H1 (cell line): ENCODE data around the gene GRIK2.

Experiments
- ATF2 ChIP-seq: IDR thresholded peaks from 2 replicates; pipeline ENCODE4 v1.6.1; 2012; ENCODE audit warnings: low read length, inconsistent platforms
- CEBPB ChIP-seq: IDR thresholded peaks from 2 replicates; pipeline ENCODE4 v1.6.1; 2012; ENCODE audit warnings: low read depth, low read length
- CHD2 ChIP-seq: IDR thresholded peaks from 2 replicates; pipeline ENCODE4 v1.6.1; 2012; ENCODE audit warnings: low read length, improper control_type of control experiment
- CHD7 ChIP-seq: fragments of 300-600 bp; sonication (generic); IDR thresholded peaks from 2 replicates; pipeline ENCODE4 v1.7.1; 2012; ENCODE audit warnings: low read length, moderate library complexity, mild to moderate bottlenecking, inconsistent platforms; ENCODE audit not compliant: insufficient replicate concordance
- CTCF ChIP-seq, 3 experiments: IDR thresholded peaks; 1 replicate in 2 of 3; 2 replicates in 1 of 3; pipeline versions ENCODE4 v1.5.1 to v1.6.1; 2011; ENCODE audit warnings: low read length in 3 of 3, mild to moderate bottlenecking in 3 of 3, inconsistent platforms in 2 of 3, low read depth in 1 of 3, moderate library complexity in 1 of 3; ENCODE audit not compliant: insufficient read depth in 1 of 3; ENCODE audit errors: control extremely low read depth in 1 of 3
- E2F6 ChIP-seq: IDR thresholded peaks from 2 replicates; pipeline ENCODE4 v1.6.1; 2012; ENCODE audit warnings: inconsistent platforms
- EZH2 ChIP-seq: fragments of 200-600 bp; sonication (generic); IDR thresholded peaks from 2 replicates; pipeline ENCODE4 v1.7.1; 2012; ENCODE audit warnings: low read depth, mild to moderate bottlenecking, moderate library complexity, low read length, inconsistent platforms; ENCODE audit not compliant: severe bottlenecking
- GABPA ChIP-seq: IDR thresholded peaks from 2 replicates; pipeline ENCODE4 v1.6.1; 2011; ENCODE audit warnings: mild to moderate bottlenecking, low read length, moderate library complexity, borderline replicate concordance; ENCODE audit not compliant: insufficient read depth
- PHF8 ChIP-seq: fragments of 200-600 bp; sonication (generic); conservative IDR thresholded peaks from 2 replicates; pipeline ENCODE4 v1.7.1; 2012; ENCODE audit warnings: low read depth, mild to moderate bottlenecking, inconsistent platforms, low read length, moderate library complexity
- POLR2AphosphoS5 ChIP-seq: IDR thresholded peaks from 2 replicates; pipeline ENCODE4 v1.6.1; 2011; ENCODE audit warnings: low read depth, low read length
- RAD21 ChIP-seq, 2 experiments: IDR thresholded peaks in 1 of 2; conservative IDR thresholded peaks in 1 of 2; 2 replicates each; pipeline ENCODE4 v1.6.1; 2011; ENCODE audit warnings: low read depth in 2 of 2, low read length in 2 of 2, improper control_type of control experiment in 1 of 2, inconsistent platforms in 1 of 2, mild to moderate bottlenecking in 1 of 2, moderate library complexity in 1 of 2
- SIN3A ChIP-seq, 2 experiments: IDR thresholded peaks in 1 of 2; conservative IDR thresholded peaks in 1 of 2; 2 replicates each; pipeline ENCODE4 v1.6.1; 2011 to 2012; ENCODE audit warnings: low read length in 2 of 2, improper control_type of control experiment in 1 of 2, low read depth in 1 of 2, mild to moderate bottlenecking in 1 of 2
- SIX5 ChIP-seq: IDR thresholded peaks from 2 replicates; pipeline ENCODE4 v1.6.1; 2011; ENCODE audit warnings: mild to moderate bottlenecking, low read depth, low read length
- TAF1 ChIP-seq: IDR thresholded peaks from 2 replicates; pipeline ENCODE4 v1.6.1; 2011; ENCODE audit warnings: mild to moderate bottlenecking, low read depth, low read length

- TF ChIP-seq CHD7 (no peak), CEBPB (no peak), EZH2 (no peak), CTCF (IDR thresholded peaks at IDR 0.05; ENCODE audit: control extremely low read depth in 1 of 3, insufficient read depth in 1 of 3, low read depth in 1 of 3, low read length in 3 of 3) (no peak), POLR2AphosphoS5 (no peak), TAF1 (no peak), E2F6 (no peak), SIN3A (conservative IDR thresholded peaks at IDR 0.05 in 1 of 2, IDR thresholded peaks at IDR 0.05 in 1 of 2; ENCODE audit: low read depth in 1 of 2, low read length in 2 of 2) (no peak), SIX5 (no peak), ATF2 (no peak), RAD21 (IDR thresholded peaks at IDR 0.05 in 1 of 2, conservative IDR thresholded peaks at IDR 0.05 in 1 of 2; ENCODE audit: low read depth in 2 of 2, low read length in 2 of 2) (no peak), GABPA (no peak), PHF8 (no peak), CHD2 (no peak)
Measured at GRCh38 chr6:101489456-101489855, 95.9 kb downstream of the GRIK2 start.
